GM12891 (cell line): ENCODE measurements around the gene DBH.

ENCODE experiments used
- POLR2A ChIP-seq: IDR thresholded peaks from 2 replicates; pipeline ENCODE4 v1.6.1; 2011; ENCODE audit warnings: low read depth, low read length, control low read depth
- POLR2AphosphoS5 ChIP-seq: IDR thresholded peaks from 2 replicates; pipeline ENCODE4 v1.6.1; 2011; ENCODE audit warnings: low read depth, low read length, control low read depth
- TAF1 ChIP-seq: IDR thresholded peaks from 2 replicates; pipeline ENCODE4 v1.6.1; 2011; ENCODE audit warnings: low read depth, low read length, control low read depth

GRCh38 chr9:133653638-133654037 is 17.5 kb downstream of the DBH start:
- no peak for TF ChIP-seq POLR2A
- no peak for TF ChIP-seq POLR2AphosphoS5
- no peak for TF ChIP-seq TAF1
